SU-DHL-6 (cell line): ENCODE measurements around the gene CCDC15.

Experiments used
- H2AFZ ChIP-seq: fragments of 200-600 bp; sonication (generic); 2 replicates; pipeline ENCODE4 v1.6.1; 2014; ENCODE audit warnings: low read depth, mild to moderate bottlenecking, moderate library complexity, mixed read lengths, antibody characterized with exemption, low read length; ENCODE audit not compliant: severe bottlenecking
- H3F3A ChIP-seq: fragments of 200-600 bp; shearing (Covaris generic); 2 replicates; pipeline ENCODE4 v1.6.0; 2016; ENCODE audit warnings: antibody characterized with exemption, mild to moderate bottlenecking; ENCODE audit not compliant: insufficient read depth
- H3K27ac ChIP-seq: fragments of 200-600 bp; sonication (generic); 2 replicates; pipeline ENCODE4 v1.5.1; 2016; ENCODE audit warnings: low read depth, mild to moderate bottlenecking, low read length, moderate library complexity, mixed read lengths
- H3K27me3 ChIP-seq: fragments of 200-600 bp; sonication (generic), shearing (Covaris generic); 2 replicates; pipeline ENCODE4 v1.6.0; 2014; ENCODE audit warnings: mild to moderate bottlenecking, low read length
- H3K36me3 ChIP-seq: fragments of 200-600 bp; sonication (generic); 2 replicates; pipeline ENCODE4 v1.6.1; 2014; ENCODE audit warnings: mild to moderate bottlenecking, low read length, mixed read lengths
- H3K4me2 ChIP-seq: fragments of 300-600, 200-600 bp; shearing (Covaris generic), sonication (generic); 2 replicates; pipeline ENCODE4 v1.6.0; 2014; ENCODE audit warnings: low read length, low read depth, mild to moderate bottlenecking; ENCODE audit not compliant: poor library complexity, severe bottlenecking
- H3K4me3 ChIP-seq: fragments of 200-600 bp; sonication (generic); 2 replicates; pipeline ENCODE4 v1.5.1; 2014; ENCODE audit warnings: antibody characterized with exemption, low read length, mild to moderate bottlenecking, mixed read lengths; ENCODE audit not compliant: insufficient read depth, poor library complexity, severe bottlenecking
- H3K79me2 ChIP-seq: fragments of 200-600 bp; sonication (generic); 2 replicates; pipeline ENCODE4 v1.6.1; 2014; ENCODE audit warnings: mild to moderate bottlenecking, low read length, moderate library complexity; ENCODE audit not compliant: insufficient read depth
- H3K9ac ChIP-seq: fragments of 200-600 bp; sonication (generic); 2 replicates; pipeline ENCODE4 v1.7.0; 2014; ENCODE audit warnings: mild to moderate bottlenecking, low read length
- H3K9me2 ChIP-seq: fragments of 200-600 bp; sonication (generic); replicated peaks from 2 replicates; pipeline ENCODE4 v1.6.1; 2014; ENCODE audit warnings: low read length; ENCODE audit not compliant: insufficient read depth
- H3K9me3 ChIP-seq: fragments of 200-600 bp; sonication (generic); 2 replicates; pipeline ENCODE4 v1.6.1; 2014; ENCODE audit warnings: low read length, mixed read lengths; ENCODE audit not compliant: insufficient read depth
- H4K20me1 ChIP-seq: fragments of 200-600 bp; sonication (generic); 2 replicates; pipeline ENCODE4 v1.6.1; 2014; ENCODE audit warnings: low read depth, mild to moderate bottlenecking, antibody characterized with exemption, low read length, moderate library complexity, mixed read lengths
- EZH2phosphoT487 ChIP-seq: fragments of 200-600 bp; sonication (generic), shearing (Covaris generic); conservative IDR thresholded peaks from 2 replicates; pipeline ENCODE4 v1.6.1; 2018; ENCODE audit warnings: mild to moderate bottlenecking, antibody characterized with exemption, low read length, moderate library complexity, mixed read lengths
- TF ChIP-seq, protein P1 (sequence below): fragments of 200-600 bp; sonication (generic); IDR thresholded peaks from one replicate; pipeline ENCODE4 v1.5.1; 2017; ENCODE audit warnings: antibody characterized with exemption, mild to moderate bottlenecking, low read length, moderate library complexity; ENCODE audit not compliant: insufficient read depth, poor library complexity, severe bottlenecking

CCDC15 gene

DNA sequence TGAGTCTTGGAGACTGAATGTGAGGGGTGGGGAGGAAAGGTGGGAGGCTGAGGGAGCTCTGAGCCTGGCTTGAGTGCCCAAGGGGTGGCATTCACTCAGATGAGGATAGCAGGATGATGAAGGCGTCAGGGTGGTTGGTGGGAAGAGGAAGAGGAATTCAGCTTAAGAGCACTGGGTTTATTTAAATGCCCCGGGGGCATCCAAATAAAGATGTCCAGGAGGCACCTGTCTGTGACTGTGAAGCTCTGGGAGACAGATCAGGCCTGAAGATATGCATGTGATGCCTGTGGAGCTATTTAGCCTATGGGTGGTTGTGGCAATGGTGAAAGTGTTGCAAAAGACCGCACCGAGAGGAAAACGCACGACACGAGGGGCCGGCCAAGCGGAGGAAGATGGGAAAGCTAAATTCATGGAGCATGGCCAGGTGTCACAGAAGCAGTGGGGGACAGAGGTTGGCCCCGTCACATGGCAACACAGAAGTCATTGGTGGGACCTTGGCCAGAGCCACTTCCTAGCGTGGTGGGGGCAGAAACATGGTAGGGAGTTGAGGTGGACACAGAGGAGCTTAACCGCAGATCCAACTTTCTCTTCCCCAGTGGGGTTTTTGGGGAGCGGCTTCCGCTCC is 124.6 kb downstream of the CCDC15 start:
- H2AFZ ChIP-seq, result no peak overlapping the region
- no peaks in the 10 kb centered on the region for H3K9me2 ChIP-seq
- TF ChIP-seq EZH2phosphoT487, result no peak
- H3K27me3 ChIP-seq, result no peaks in the 10 kb centered on the region
- H3K4me3 ChIP-seq, result no peak overlapping the region
- H3K36me3 ChIP-seq, result no peaks in the 10 kb centered on the region
- no peaks in the 10 kb centered on the region for H3K9me3 ChIP-seq
- H3K79me2 ChIP-seq, result no peaks in the 10 kb centered on the region
- H4K20me1 ChIP-seq, result no peaks in the 10 kb centered on the region
- no peaks in the 10 kb centered on the region for H3F3A ChIP-seq
- no peak overlapping the region for H3K4me2 ChIP-seq
- no peak overlapping the region for H3K27ac ChIP-seq
- H3K9ac ChIP-seq, result no peak overlapping the region

DNA sequence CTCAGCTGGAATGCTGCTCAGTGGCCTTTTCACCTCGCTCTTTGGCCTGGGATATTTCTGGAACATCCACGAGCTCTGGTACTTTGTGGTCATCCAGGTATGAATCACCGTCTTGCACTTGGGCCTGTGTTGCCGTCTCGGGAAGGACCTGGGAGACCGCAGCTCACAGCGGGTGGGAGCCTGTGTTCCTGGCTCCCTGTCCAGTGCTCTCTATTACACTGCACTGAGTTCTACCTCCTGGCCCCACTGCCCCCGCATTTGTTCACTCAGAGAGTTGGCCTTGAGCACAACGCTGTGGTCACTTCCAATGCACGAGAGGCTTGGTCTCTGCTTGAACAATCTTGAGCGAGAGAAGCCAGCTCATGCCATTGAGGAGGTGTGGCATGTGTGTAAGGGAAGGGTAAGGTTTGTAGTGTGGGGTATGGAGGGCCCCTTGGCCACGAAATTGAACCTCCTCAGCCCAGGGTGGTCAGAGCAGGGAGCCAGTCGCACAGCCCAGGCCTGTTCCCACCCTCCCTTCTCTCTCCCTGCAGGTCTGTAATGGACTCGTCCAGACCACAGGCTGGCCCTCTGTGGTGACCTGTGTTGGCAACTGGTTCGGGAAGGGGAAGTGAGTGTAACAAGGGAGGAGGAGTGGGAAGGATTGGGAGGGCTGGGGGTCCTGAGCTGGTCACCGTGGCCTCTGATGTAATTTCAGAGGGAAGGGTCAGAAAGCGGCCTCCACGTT is 125.3 kb downstream of the CCDC15 start:
- no peak overlapping the region for H3K27ac ChIP-seq
- H3K4me3 ChIP-seq, result no peak overlapping the region
- H2AFZ ChIP-seq, result no peak overlapping the region
- H3K27me3 ChIP-seq, result no peaks in the 10 kb centered on the region
- no peak for TF ChIP-seq EZH2phosphoT487
- TF ChIP-seq, protein P1, sequence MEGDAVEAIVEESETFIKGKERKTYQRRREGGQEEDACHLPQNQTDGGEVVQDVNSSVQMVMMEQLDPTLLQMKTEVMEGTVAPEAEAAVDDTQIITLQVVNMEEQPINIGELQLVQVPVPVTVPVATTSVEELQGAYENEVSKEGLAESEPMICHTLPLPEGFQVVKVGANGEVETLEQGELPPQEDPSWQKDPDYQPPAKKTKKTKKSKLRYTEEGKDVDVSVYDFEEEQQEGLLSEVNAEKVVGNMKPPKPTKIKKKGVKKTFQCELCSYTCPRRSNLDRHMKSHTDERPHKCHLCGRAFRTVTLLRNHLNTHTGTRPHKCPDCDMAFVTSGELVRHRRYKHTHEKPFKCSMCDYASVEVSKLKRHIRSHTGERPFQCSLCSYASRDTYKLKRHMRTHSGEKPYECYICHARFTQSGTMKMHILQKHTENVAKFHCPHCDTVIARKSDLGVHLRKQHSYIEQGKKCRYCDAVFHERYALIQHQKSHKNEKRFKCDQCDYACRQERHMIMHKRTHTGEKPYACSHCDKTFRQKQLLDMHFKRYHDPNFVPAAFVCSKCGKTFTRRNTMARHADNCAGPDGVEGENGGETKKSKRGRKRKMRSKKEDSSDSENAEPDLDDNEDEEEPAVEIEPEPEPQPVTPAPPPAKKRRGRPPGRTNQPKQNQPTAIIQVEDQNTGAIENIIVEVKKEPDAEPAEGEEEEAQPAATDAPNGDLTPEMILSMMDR, result no peak
- no peaks in the 10 kb centered on the region for H4K20me1 ChIP-seq
- no peaks in the 10 kb centered on the region for H3F3A ChIP-seq
- H3K36me3 ChIP-seq, result no peaks in the 10 kb centered on the region
- no peak overlapping the region for H3K4me2 ChIP-seq
- no peaks in the 10 kb centered on the region for H3K9me3 ChIP-seq
- no peak overlapping the region for H3K9ac ChIP-seq
- no peaks in the 10 kb centered on the region for H3K79me2 ChIP-seq
- H3K9me2 ChIP-seq, result no peaks in the 10 kb centered on the region

DNA sequence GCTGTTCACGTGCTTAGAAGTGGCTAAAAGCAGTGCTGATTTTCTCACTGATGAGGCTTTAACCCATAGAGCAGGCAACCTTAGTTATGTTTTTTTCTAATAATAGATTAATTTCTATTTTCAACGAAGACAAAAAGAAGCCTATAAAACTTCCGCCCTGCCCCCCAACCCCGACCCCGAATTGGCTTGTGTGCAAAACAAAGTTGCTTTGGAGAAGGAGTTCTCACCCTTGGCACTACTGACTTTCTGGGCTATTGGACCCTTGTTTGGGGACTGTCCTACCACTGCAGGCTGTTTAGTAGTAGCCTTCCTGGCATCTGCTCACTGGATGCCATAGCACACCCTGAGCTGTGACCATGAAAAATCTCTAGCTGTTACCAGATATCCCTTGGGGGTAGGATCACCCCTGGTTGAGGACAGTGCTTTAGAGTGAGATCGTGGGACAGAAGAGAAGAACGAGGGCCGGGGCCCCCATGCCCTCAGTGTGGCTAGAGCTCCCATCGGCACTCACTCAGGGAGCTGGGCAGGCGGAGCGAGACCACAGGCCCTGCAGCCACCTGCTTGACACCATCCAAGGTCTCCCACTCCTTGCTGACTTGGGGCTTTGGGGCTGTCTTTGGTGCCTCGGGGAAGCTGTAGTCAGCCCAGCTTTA is 126.0 kb downstream of the CCDC15 start:
- TF ChIP-seq EZH2phosphoT487, result no peak
- TF ChIP-seq, protein P1, result no peak
- Histone ChIP-seq H3K9me2 (no peaks in the 10 kb centered on the region), H3K36me3 (no peaks in the 10 kb centered on the region), H3K4me3 (no peak overlapping the region), H3K27ac (no peak overlapping the region), H3K27me3 (no peaks in the 10 kb centered on the region), H3K9ac (no peak overlapping the region), H4K20me1 (no peaks in the 10 kb centered on the region), H3K79me2 (no peaks in the 10 kb centered on the region), H3F3A (no peaks in the 10 kb centered on the region), H2AFZ (no peak overlapping the region), H3K9me3 (no peaks in the 10 kb centered on the region), H3K4me2 (no peak overlapping the region)

DNA sequence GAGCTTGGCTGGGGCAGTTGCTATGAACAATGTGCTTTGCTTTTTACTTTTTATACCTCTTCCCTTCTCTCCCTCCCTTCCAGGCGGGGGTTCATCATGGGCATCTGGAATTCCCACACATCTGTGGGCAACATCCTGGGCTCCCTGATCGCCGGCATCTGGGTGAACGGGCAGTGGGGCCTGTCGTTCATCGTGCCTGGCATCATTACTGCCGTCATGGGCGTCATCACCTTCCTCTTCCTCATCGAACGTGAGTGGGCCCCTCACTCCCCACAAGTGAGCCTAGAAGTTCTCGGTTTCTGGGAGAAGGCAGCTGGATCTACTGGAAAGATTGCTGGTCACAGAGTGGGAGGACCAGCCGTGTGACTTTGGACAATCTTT is 126.5 kb downstream of the CCDC15 start:
- H3K4me3 ChIP-seq, result no peak overlapping the region
- no peak overlapping the region for H2AFZ ChIP-seq
- H3K27me3 ChIP-seq, result no peaks in the 10 kb centered on the region
- no peak overlapping the region for H3K4me2 ChIP-seq
- H3K9ac ChIP-seq, result no peak overlapping the region
- H3K79me2 ChIP-seq, result no peaks in the 10 kb centered on the region
- no peak for TF ChIP-seq EZH2phosphoT487
- TF ChIP-seq, protein P1, result no peak
- H3K36me3 ChIP-seq, result no peaks in the 10 kb centered on the region
- no peaks in the 10 kb centered on the region for H3F3A ChIP-seq
- H4K20me1 ChIP-seq, result no peaks in the 10 kb centered on the region
- H3K27ac ChIP-seq, result no peak overlapping the region
- no peaks in the 10 kb centered on the region for H3K9me3 ChIP-seq
- H3K9me2 ChIP-seq, result no peaks in the 10 kb centered on the region
